GM12801 (cell line): ENCODE results near the gene KRTAP10-9.

Source experiments
- CTCF ChIP-seq: IDR thresholded peaks from one replicate; pipeline ENCODE4 v1.5.1; 2011; ENCODE audit warnings: control low read depth; ENCODE audit not compliant: insufficient read length; ENCODE audit errors: extremely low read depth

Gene KRTAP10-9

GRCh38 chr21:44612029-44612486 is 14.8 kb upstream of the KRTAP10-9 start, which contains the start of gene KRTAP10-8:
TSS of gene KRTAP10-8 (plus strand) at chr21:44612079. CDS start at chr21:44612101, 22 bp downstream.
- TF ChIP-seq CTCF, result no peak

GRCh38 chr21:44612669-44613229 is 14.1 kb upstream of the KRTAP10-9 start:
- no peak for TF ChIP-seq CTCF

- TF ChIP-seq CTCF, result no peak
These were observed 13.3 kb upstream of the KRTAP10-9 start for GRCh38 chr21:44613386-44614155.

DNA sequence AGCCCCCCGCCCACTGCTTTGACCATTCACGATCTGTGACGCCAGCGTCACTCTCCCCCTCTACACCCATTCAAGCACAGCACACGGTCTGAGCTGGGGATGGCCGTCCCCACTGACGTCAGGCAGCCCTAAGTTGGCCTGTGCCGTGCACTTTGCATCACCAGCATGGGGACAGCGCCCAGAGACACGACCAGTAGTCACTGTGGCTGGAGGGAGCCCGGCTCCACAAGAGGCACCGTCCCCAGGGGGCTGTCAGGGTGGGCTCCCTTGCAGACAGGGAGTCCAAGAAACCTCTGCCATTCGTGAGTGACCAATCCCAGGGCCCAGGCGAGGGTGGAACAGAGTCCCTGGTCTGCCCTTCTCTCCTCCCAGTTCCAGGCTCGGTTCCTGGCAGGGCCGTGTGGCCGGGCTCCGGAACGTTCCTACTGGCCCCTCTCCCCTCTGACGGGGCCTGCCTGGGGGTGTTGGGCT is 12.7 kb upstream of the KRTAP10-9 start:
- TF ChIP-seq CTCF, result no peak

DNA sequence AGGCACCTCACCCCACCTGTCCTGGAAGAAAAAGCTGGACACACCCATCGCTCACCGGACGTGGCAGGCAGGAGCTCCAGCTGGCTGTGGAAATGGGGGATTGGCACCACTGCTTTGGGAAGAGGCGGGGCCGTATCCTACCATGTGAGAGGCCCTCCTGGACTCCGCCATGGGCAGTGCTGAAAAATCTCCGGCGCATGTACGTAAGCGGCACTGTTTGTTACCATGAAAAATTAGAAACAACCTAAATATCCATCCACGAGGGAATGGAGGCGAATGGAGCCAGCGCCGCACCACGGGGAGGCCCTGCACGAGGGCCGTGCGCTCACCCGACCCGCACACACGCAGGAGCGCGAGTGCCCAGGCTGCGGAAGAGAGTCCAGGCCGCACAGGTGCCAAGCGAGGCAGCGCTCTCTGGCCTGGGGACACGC is 11.9 kb upstream of the KRTAP10-9 start:
- TF ChIP-seq CTCF, result no peak

- TF ChIP-seq CTCF, result no peak
These were observed 11.4 kb upstream of the KRTAP10-9 start for GRCh38 chr21:44615466-44615865.

GRCh38 chr21:44615911-44616590 is 10.8 kb upstream of the KRTAP10-9 start:
- TF ChIP-seq CTCF, result no peak
